Small intestine (tissue), 7 donors: Measurements from ENCODE around the gene QKI. TPM values are rescaled to one million over a fixed set of nuclear protein-coding genes. Genes with fewer than 3 reads are reported as not detected.

Experiments used
- DNase-seq, 2 donors: peaks; one replicate each; pipeline versions ENCODE4 v3.0.0 to v3.0.0-alpha.2; 2013
- FAIRE-seq: peaks from 2 replicates; lab custom pipeline; 2012; peaks lifted over from hg19 to GRCh38; lab: Jason Lieb, UNC
- H3K27ac ChIP-seq, 3 donors: one replicate each; pipeline ENCODE4 v1.5.1; 2013; ENCODE audit warnings: low read length in 2 of 3, mild to moderate bottlenecking in 2 of 3, control low read depth in 1 of 3, inconsistent platforms in 1 of 3, low read depth in 1 of 3, moderate library complexity in 1 of 3
- H3K27me3 ChIP-seq, 3 donors: one replicate each; pipeline ENCODE4 v1.6.1; 2013; ENCODE audit warnings: low read length in 3 of 3, inconsistent platforms in 1 of 3; ENCODE audit not compliant: control insufficient read depth in 3 of 3, insufficient read depth in 3 of 3
- H3K36me3 ChIP-seq, 3 donors: one replicate each; pipeline ENCODE4 v1.6.1; 2013; ENCODE audit warnings: low read length in 3 of 3, inconsistent platforms in 1 of 3, low read depth in 1 of 3, mild to moderate bottlenecking in 1 of 3, moderate library complexity in 1 of 3; ENCODE audit not compliant: control insufficient read depth in 3 of 3, insufficient read depth in 2 of 3
- H3K4me1 ChIP-seq, 3 donors: one replicate each; pipeline ENCODE4 v1.6.1; 2013; ENCODE audit warnings: low read length in 2 of 3, inconsistent platforms in 1 of 3, low read depth in 1 of 3, mild to moderate bottlenecking in 1 of 3, moderate library complexity in 1 of 3; ENCODE audit not compliant: control insufficient read depth in 3 of 3, insufficient read depth in 2 of 3
- H3K4me3 ChIP-seq, 3 donors: one replicate each; pipeline ENCODE4 v1.5.1; 2013; ENCODE audit warnings: low read length in 3 of 3, control low read depth in 1 of 3, inconsistent platforms in 1 of 3, low read depth in 1 of 3, mild to moderate bottlenecking in 1 of 3, moderate library complexity in 1 of 3
- H3K9me3 ChIP-seq, 2 donors: one replicate each; pipeline ENCODE4 v1.6.1; 2013; ENCODE audit warnings: low read depth in 1 of 2, low read length in 1 of 2; ENCODE audit not compliant: control insufficient read depth in 2 of 2, insufficient read depth in 1 of 2
- WGBS, 3 donors: extraction: QIAGEN DNeasy Blood & Tissue Kit; methylation state at CpG; one replicate each; pipeline ENCODE4 v1.1.7; 2013; 5-methylcytosine and 5-hydroxymethylcytosine counted together
- polyA plus RNA-seq, 4 donors: library from polyadenylated mRNA; stranded (reverse) in 3 of 4; unstranded in 1 of 4; fragments of 200-250 nt in 3 of 4; fragments of 120-200 nt in 1 of 4; gene quantifications; one replicate each; pipeline versions ENCODE4 v1.2.1 to v1.2.3, GENCODE V29; 2013
- donor health status: healthy with polysubstance abuse.
- donor health status: control.
- donor health status: control.
- donor health status: Bipolar disorder and iron deficiency.
- donor health status: healthy.

QKI gene
- polyA plus RNA-seq, 4 donors = 2.5 to 18.9 (median 13.7) TPM

- 77 to 86% (median 84%) methylated on average over 16 of the region's 16 CpGs for WGBS, 3 donors
- H3K4me1 ChIP-seq = no peaks in the 10 kb centered on the region
- peaks cover 0 to 5% of the 10 kb centered on the region in 2 donors for H3K9me3 ChIP-seq
- no peak overlapping the region for H3K27ac ChIP-seq
- H3K4me3 ChIP-seq = no peak overlapping the region
- no peak for FAIRE-seq
- H3K36me3 ChIP-seq = no peaks in the 10 kb centered on the region
- no peaks in the 10 kb centered on the region for H3K27me3 ChIP-seq
- DNase-seq = no peak
These were observed 206.3 kb downstream of the QKI start for GRCh38 chr6:163620670-163621330.

- H3K27ac ChIP-seq = no peak overlapping the region
- WGBS, 3 donors = 85 to 88% (median 86%) methylated on average over 3 of the region's 3 CpGs
- FAIRE-seq = no peak
These were observed 210.7 kb downstream of the QKI start for GRCh38 chr6:163625265-163625664.

GRCh38 chr6:163626073-163626867 is 211.8 kb downstream of the QKI start:
- H3K9me3 ChIP-seq = peaks cover 0 to 17% of the 10 kb centered on the region in 2 donors
- 82 to 91% (median 85%) methylated on average over 8 of the region's 8 CpGs for WGBS, 3 donors
- no peak overlapping the region for H3K4me3 ChIP-seq
- no peaks in the 10 kb centered on the region for H3K36me3 ChIP-seq
- H3K27ac ChIP-seq = no peak overlapping the region
- H3K27me3 ChIP-seq = peaks cover 0 to 13% (median 6%) of the 10 kb centered on the region in 3 donors
- FAIRE-seq = no peak
- H3K4me1 ChIP-seq = no peaks in the 10 kb centered on the region
- DNase-seq = no peak

More at GRCh38 chr6:163625265-163625664, 210.7 kb downstream of the QKI start:
- no peak for DNase-seq
- H3K9me3 ChIP-seq = peaks cover 0 to 14% of the 10 kb centered on the region in 2 donors
- H3K27me3 ChIP-seq = peaks cover 0 to 3% (median under 1%) of the 10 kb centered on the region in 3 donors
- H3K4me1 ChIP-seq = no peaks in the 10 kb centered on the region
- no peaks in the 10 kb centered on the region for H3K36me3 ChIP-seq
- no peak overlapping the region for H3K4me3 ChIP-seq

- Histone ChIP-seq H3K4me1 (no peaks in the 10 kb centered on the region), H3K4me3 (no peak overlapping the region), H3K27ac (no peak overlapping the region), H3K36me3 (no peaks in the 10 kb centered on the region), H3K27me3 (peaks cover 0 to 14% (median 8%) of the 10 kb centered on the region in 3 donors), H3K9me3 (peaks cover 0 to 17% of the 10 kb centered on the region in 2 donors)
- DNase-seq = no peak
- no peak for FAIRE-seq
- WGBS, 3 donors = 63 to 71% (median 65%) methylated on average over 11 of the region's 11 CpGs
These were observed 212.9 kb downstream of the QKI start for GRCh38 chr6:163627274-163628062.
